ENCODE data around the gene KIAA0513.
A peak's percentile ranks its signal among the peaks of the same experiment; 100 is the strongest.

Gene KIAA0513

DNA sequence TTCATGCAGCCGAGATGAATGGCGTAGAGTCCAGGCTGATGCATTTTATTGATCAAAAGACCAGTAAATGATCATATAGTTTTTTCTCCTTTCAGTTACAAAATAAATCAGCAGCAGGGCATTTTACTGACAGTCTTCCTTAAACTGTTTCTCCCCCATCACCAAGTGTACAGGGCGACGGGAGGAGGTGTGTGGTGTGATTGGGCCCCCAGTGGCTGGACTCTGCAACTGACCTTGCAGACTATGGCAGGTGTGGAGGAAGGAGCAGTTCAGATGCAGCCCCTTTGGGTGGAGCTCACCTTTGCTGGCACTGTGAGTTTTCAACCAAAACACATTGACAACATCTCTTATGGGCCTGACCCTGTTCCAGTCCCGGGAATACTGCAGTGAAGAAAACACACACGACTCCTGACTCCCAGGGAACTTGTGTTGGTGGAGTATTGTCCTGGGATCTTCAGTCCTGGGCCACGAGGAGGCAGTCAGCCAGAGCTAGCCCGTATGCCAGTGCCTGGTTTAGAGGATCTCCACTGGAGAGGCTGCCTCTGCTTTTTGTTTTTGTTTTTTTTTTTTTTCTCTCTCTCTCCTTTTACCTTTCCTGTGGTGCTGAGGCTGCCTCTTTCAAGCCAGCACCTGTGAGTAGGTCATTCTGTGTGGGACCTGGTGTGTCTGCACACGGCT lies 29.8 kb downstream of the KIAA0513 start:
- TF ChIP-seq, protein P1, sequence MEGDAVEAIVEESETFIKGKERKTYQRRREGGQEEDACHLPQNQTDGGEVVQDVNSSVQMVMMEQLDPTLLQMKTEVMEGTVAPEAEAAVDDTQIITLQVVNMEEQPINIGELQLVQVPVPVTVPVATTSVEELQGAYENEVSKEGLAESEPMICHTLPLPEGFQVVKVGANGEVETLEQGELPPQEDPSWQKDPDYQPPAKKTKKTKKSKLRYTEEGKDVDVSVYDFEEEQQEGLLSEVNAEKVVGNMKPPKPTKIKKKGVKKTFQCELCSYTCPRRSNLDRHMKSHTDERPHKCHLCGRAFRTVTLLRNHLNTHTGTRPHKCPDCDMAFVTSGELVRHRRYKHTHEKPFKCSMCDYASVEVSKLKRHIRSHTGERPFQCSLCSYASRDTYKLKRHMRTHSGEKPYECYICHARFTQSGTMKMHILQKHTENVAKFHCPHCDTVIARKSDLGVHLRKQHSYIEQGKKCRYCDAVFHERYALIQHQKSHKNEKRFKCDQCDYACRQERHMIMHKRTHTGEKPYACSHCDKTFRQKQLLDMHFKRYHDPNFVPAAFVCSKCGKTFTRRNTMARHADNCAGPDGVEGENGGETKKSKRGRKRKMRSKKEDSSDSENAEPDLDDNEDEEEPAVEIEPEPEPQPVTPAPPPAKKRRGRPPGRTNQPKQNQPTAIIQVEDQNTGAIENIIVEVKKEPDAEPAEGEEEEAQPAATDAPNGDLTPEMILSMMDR (conservative IDR thresholded peaks at IDR 0.05; ENCODE audit: low read depth) = 0 out of 2 replicates have a peak, but pooled peaks have one; percentile 10
- CTCF ChIA-PET = interaction anchor here (0.5 to 0.7 kb wide), 2 partner anchors 27 to 94 kb away, joined by 3 to 4 read pairs; no protein-coding TSS in a partner anchor
- POLR2A ChIA-PET (ENCODE audit: low non-redundant PET) = no interaction called here
- H3K27ac ChIP-seq = no peak overlapping the region
- DNase-seq (ENCODE audit: low spot score) = no peak

DNA sequence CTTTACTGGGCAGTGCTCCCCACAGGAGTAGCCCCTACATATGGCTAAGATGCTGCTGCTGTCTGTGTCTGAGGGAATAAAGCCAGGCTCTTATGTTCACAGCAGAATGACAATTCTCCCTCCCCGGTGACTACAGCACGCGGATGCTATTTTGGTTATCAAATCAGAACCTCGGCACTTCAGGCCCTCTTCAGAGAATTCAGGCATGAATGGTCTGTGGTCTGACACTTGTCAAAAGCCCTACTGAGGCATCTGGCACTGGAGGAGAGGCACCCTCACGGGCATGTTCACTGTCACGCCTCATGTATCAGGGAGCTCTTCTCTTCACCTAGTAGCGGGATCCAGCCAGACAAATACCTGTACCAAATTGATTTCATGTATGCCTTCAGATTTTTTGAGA lies 30.4 kb downstream of the KIAA0513 start:
- TF ChIP-seq, protein P1 (conservative IDR thresholded peaks at IDR 0.05; ENCODE audit: low read depth) = no peak
- no peak for DNase-seq (ENCODE audit: low spot score)
- CTCF ChIA-PET = interaction anchor here (0.5 kb wide), 1 partner anchor 27 kb away, joined by 3 read pairs; no protein-coding TSS in a partner anchor
- POLR2A ChIA-PET (ENCODE audit: low non-redundant PET) = no interaction called here
- H3K27ac ChIP-seq = no peak overlapping the region

DNA sequence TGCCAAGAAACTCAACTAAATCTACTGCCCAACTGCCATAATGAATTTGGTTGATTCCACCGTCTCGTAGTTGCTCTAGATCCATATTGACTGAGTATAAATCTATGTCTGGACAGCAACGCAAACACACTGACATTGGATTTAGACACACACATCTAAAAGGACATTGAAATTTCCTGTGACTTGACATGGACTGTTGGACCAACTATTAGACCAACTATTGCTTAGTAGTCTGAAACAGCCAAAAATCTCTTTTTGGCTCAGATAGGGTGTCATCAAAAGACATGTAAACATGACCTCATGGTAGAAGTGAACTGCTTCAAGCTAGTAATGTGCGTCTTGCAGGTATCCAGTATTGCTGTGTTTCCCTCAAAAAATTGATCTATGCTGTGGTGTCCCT lies 31.3 kb downstream of the KIAA0513 start:
- ChIA-PET CTCF (no interaction called here), POLR2A (ENCODE audit: low non-redundant PET) (no interaction called here)
- TF ChIP-seq, protein P1 (conservative IDR thresholded peaks at IDR 0.05; ENCODE audit: low read depth) = no peak
- no peak overlapping the region for H3K27ac ChIP-seq
- DNase-seq (ENCODE audit: low spot score) = no peak

DNA sequence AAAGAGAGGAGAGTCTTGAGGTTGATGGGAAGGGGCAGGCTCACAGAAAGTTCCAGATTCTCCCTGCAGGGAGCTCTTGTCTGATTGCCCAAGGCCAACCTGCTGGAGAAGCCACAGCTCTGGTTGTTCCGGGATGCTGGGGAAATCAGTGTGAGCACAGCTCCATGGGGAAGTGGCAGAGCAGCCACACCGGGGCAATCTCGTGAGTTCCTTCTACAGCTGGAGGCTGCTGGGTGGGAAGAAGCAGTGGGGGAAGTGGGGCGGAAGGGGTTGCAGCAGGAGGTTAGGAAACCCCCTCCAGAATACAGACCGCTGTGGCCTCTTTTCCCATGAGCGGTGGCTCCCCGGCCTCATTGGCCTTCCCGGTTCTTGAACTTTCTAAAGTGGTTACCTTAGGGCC lies 34.0 kb downstream of the KIAA0513 start:
- POLR2A ChIA-PET (ENCODE audit: low non-redundant PET) = no interaction called here
- H3K27ac ChIP-seq = no peak overlapping the region
- CTCF ChIA-PET = interaction anchor here (0.7 kb wide), 1 partner anchor 800 kb away, joined by 4 read pairs; no protein-coding TSS in a partner anchor
- TF ChIP-seq, protein P1 (conservative IDR thresholded peaks at IDR 0.05; ENCODE audit: low read depth) = no peak
- no peak for DNase-seq (ENCODE audit: low spot score)

DNA sequence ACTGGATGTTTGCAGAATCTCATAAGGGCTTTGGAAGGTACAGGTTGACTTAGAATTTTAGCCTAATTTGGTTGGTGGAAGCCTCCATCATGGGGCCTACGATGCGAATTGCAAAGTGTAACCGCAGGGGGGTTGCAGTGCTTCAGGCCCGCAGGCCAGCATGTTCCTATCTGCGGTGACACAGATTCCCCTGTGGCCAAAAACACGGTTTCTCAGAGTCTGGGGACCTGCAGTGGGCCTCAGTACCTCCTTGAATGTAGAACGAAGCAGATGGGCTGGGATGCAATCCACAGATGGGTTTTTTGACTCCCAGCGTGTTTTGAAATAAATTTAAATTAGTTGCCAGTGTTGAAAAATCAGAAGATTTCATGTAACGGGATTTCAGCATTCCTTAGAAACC lies 34.7 kb downstream of the KIAA0513 start:
- ChIA-PET POLR2A (ENCODE audit: low non-redundant PET) (no interaction called here), CTCF (no interaction called here)
- no peak for DNase-seq (ENCODE audit: low spot score)
- no peak overlapping the region for H3K27ac ChIP-seq
- TF ChIP-seq, protein P1 (conservative IDR thresholded peaks at IDR 0.05; ENCODE audit: low read depth) = no peak

DNA sequence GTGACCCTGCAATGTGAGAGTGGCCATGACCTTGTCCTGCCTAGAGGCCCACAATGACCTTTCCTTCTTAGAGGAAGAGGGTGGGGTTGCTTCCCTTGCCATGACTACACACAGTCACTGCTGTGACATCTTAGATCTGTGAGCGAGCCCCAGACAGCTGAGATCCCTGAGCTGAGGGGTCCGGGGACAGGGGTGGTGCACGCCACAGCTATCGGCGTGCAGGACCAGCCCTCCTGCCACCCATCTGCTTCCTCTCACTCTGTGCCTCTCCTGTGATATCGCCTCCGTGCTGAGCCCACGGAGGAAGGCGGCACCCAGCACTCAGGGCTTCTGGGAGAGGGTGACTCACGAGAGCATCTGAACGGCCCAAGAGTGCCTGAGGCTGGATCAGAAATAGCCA lies 35.2 kb downstream of the KIAA0513 start:
- ChIA-PET POLR2A (ENCODE audit: low non-redundant PET) (no interaction called here), CTCF (no interaction called here)
- no peak overlapping the region for H3K27ac ChIP-seq
- TF ChIP-seq, protein P1 (conservative IDR thresholded peaks at IDR 0.05; ENCODE audit: low read depth) = no peak
- DNase-seq (ENCODE audit: low spot score) = no peak

Measured in RWPE1 (cell line).